Endothelial cell of umbilical vein (primary cell): ENCODE measurements around the gene FGA. TPM values are rescaled to one million over a fixed set of nuclear protein-coding genes. Genes with fewer than 3 reads are reported as not detected.

Experiments used
- BruUV-seq: library from RNA; stranded (reverse); fragments of 400-500 nt; replicated peaks from 2 replicates; lab custom pipeline; 2021; lab: Mats Ljungman, UMichigan
- CTCF ChIA-PET: fragments of 300-600, 350-600 bp; sonication (Branson Sonifier 250); formaldehyde crosslinking; loops from one replicate; lab custom pipeline; 2021; ENCODE audit warnings: antibody characterized with exemption, inconsistent platforms; lab: Charles Lee
- POLR2A ChIA-PET: fragments of 300-600, 350-600 bp; sonication (Branson Sonifier 250); formaldehyde crosslinking; loops from one replicate; lab custom pipeline; 2021; ENCODE audit warnings: antibody characterized with exemption, inconsistent platforms; lab: Charles Lee
- DNase-seq: peaks from one replicate; pipeline ENCODE4 v3.0.0-alpha.2; 2011; ENCODE audit warnings: low read depth, low spot score
- FAIRE-seq: peaks from 2 replicates; lab custom pipeline; 2011; peaks lifted over from hg19 to GRCh38; lab: Jason Lieb, UNC
- H2AFZ ChIP-seq: 2 replicates; pipeline ENCODE4 v1.6.0; 2012; ENCODE audit warnings: low read depth, low read length, control low read depth, inconsistent platforms
- H3K27ac ChIP-seq: 2 replicates; pipeline ENCODE4 v1.5.1; 2011; ENCODE audit warnings: low read depth, mild to moderate bottlenecking, control low read depth, low read length, moderate library complexity; ENCODE audit not compliant: insufficient read depth
- H3K27me3 ChIP-seq, 2 experiments: 2 replicates each; pipeline versions ENCODE4 v1.6.0 to v1.6.1; 2011; ENCODE audit warnings: low read length in 2 of 2, mixed read lengths in 1 of 2; ENCODE audit not compliant: control insufficient read depth in 2 of 2, insufficient read depth in 2 of 2
- H3K36me3 ChIP-seq, 2 experiments: 2 replicates in 1 of 2; 3 replicates in 1 of 2; pipeline ENCODE4 v1.5.1; 2011; ENCODE audit warnings: low read length in 2 of 2, mild to moderate bottlenecking in 1 of 2, moderate library complexity in 1 of 2; ENCODE audit not compliant: control insufficient read depth in 2 of 2, insufficient read depth in 2 of 2; ENCODE audit errors: extremely low read depth in 1 of 2
- H3K4me1 ChIP-seq: 3 replicates; pipeline ENCODE4 v1.5.1; 2011; ENCODE audit warnings: mild to moderate bottlenecking, low read length; ENCODE audit not compliant: control insufficient read depth, insufficient read depth; ENCODE audit errors: extremely low read depth
- H3K4me2 ChIP-seq: 2 replicates; pipeline ENCODE4 v1.6.1; 2011; ENCODE audit warnings: low read length, control low read depth, mixed read lengths; ENCODE audit not compliant: insufficient read depth
- H3K4me3 ChIP-seq, 3 experiments: fragments of 200-600 bp in 1 of 3; sonication (generic), shearing (Covaris generic) in 1 of 3; replicated peaks in 1 of 3; 2 replicates each; pipeline ENCODE4 v1.5.1; 2011 to 2016; ENCODE audit warnings: control low read depth in 3 of 3, low read length in 3 of 3, mild to moderate bottlenecking in 2 of 3, inconsistent platforms in 1 of 3, low read depth in 1 of 3, moderate library complexity in 1 of 3; ENCODE audit not compliant: insufficient read depth in 1 of 3
- H3K79me2 ChIP-seq: 2 replicates; pipeline ENCODE4 v1.6.0; 2012; ENCODE audit warnings: low read length, inconsistent platforms; ENCODE audit not compliant: control insufficient read depth, insufficient read depth
- H3K9ac ChIP-seq: replicated peaks from 2 replicates; pipeline ENCODE3; 2011; ENCODE audit warnings: low read length, control low read depth; ENCODE audit not compliant: insufficient read depth; ENCODE audit errors: extremely low read depth
- H3K9me1 ChIP-seq: replicated peaks from 3 replicates; pipeline ENCODE4 v1.6.0; 2011; ENCODE audit warnings: mild to moderate bottlenecking, low read length; ENCODE audit not compliant: control insufficient read depth, insufficient read depth; ENCODE audit errors: extremely low read depth
- H3K9me3 ChIP-seq: replicated peaks from 2 replicates; pipeline ENCODE4 v1.5.1; 2012; ENCODE audit warnings: low read length, inconsistent platforms; ENCODE audit not compliant: control insufficient read depth, insufficient read depth
- H4K20me1 ChIP-seq: replicated peaks from 2 replicates; pipeline ENCODE3; 2011; ENCODE audit warnings: mild to moderate bottlenecking, low read length; ENCODE audit not compliant: control insufficient read depth, insufficient read depth; ENCODE audit errors: extremely low read depth
- CTCF ChIP-seq, 2 donors: IDR thresholded peaks; 1 replicate in 1 of 2; 2 replicates in 1 of 2; pipeline ENCODE4 v1.5.1; 2011; ENCODE audit warnings: low read length in 2 of 2, mild to moderate bottlenecking in 2 of 2, moderate library complexity in 2 of 2, control low read depth in 1 of 2, inconsistent platforms in 1 of 2, low read depth in 1 of 2; ENCODE audit not compliant: insufficient read depth in 1 of 2; ENCODE audit errors: extremely low read depth in 1 of 2
- EZH2 ChIP-seq: IDR thresholded peaks from 2 replicates; pipeline ENCODE4 v1.6.1; 2012; ENCODE audit warnings: borderline replicate concordance, low read depth, mild to moderate bottlenecking, moderate library complexity, low read length, inconsistent platforms; ENCODE audit not compliant: severe bottlenecking
- FOS ChIP-seq: IDR thresholded peaks from 2 replicates; pipeline ENCODE4 v1.6.1; 2011; ENCODE audit warnings: mild to moderate bottlenecking, low read length, moderate library complexity, borderline replicate concordance; ENCODE audit not compliant: insufficient read depth
- GATA2 ChIP-seq: IDR thresholded peaks from 2 replicates; pipeline ENCODE4 v1.7.0; 2011; ENCODE audit warnings: low read depth, mild to moderate bottlenecking, moderate library complexity, mixed read lengths, low read length; ENCODE audit not compliant: insufficient read length, insufficient read depth
- JUN ChIP-seq: IDR thresholded peaks from 2 replicates; pipeline ENCODE4 v1.6.1; 2011; ENCODE audit warnings: borderline replicate concordance, low read depth; ENCODE audit not compliant: insufficient read length, insufficient read depth
- MAX ChIP-seq: IDR thresholded peaks from 2 replicates; pipeline ENCODE4 v1.6.1; 2011; ENCODE audit not compliant: insufficient read depth, insufficient read length
- MYC ChIP-seq: IDR thresholded peaks from one replicate; pipeline ENCODE4 v1.6.1; 2011; ENCODE audit warnings: mild to moderate bottlenecking, low read depth, low read length
- POLR2A ChIP-seq: IDR thresholded peaks from 2 replicates; pipeline ENCODE4 v1.6.1; 2012; ENCODE audit warnings: low read depth, mild to moderate bottlenecking, control low read depth, low read length
- POLR2AphosphoS5 ChIP-seq: IDR thresholded peaks from 2 replicates; pipeline ENCODE4 v1.6.1; 2012; ENCODE audit warnings: low read depth, mild to moderate bottlenecking, control low read depth, low read length, moderate library complexity; ENCODE audit not compliant: insufficient read depth
- dilution Hi-C: fragments of 300-500 bp; cut with MboI; formaldehyde crosslinking; loops from one replicate; pipeline ENCODE4 v1.15.0; 2019; ENCODE audit warnings: low sequenced_read_pairs; ENCODE audit not compliant: extremely low pct_ligation_motif_present
- intact Hi-C: fragments of 100-400 bp; cut with micrococcal nuclease; formaldehyde crosslinking; loops from one replicate; pipeline ENCODE4 v1.10.0; 2022
- polyA plus RNA-seq, 4 experiments: library from polyadenylated mRNA; depleted of rRNA in 3 of 4; stranded (reverse) in 3 of 4; unstranded in 1 of 4; fragments of >200 nt; gene quantifications; 2 replicates each; pipeline versions ENCODE4 v1.2.1 to v1.2.3, GENCODE V29; 2011 to 2012; ENCODE audit warnings: missing spikeins in 1 of 4
- total RNA-seq: library from RNA; stranded (reverse); gene quantifications from 2 replicates; pipeline ENCODE4 v1.2.3, GENCODE V29; 2021

FGA gene
- total and polyA plus RNA-seq, 2 donors (not counting 3 experiments of a cell fraction or from before 2014, with no cell fraction given) = not detected

DNA sequence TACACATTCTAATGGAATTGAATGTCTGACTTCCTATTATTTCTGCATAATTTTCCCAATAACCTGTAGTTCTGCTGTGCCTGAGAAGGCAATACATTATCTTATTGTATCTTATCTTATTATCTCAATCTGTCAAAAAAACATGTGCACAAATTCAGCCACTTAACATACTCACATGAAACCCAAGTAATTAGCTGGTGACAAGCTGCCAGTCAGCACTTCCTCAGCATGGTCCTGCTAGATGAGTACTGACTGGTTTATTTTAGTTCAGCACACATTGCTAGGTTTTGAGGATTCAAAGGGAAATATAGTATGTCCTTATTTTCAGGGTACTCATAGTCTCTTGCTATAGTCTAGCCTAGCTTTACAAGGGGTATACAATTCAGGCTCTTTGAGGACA is 39.8 kb upstream of the FGA start:
- no peak overlapping the region for H2AFZ ChIP-seq
- BruUV-seq = no TSS peak
- no peaks in the 10 kb centered on the region for H3K9me3 ChIP-seq
- ChIA-PET CTCF (interaction anchor here (0.8 to 1.4 kb wide), 2 partner anchors 9 to 12 kb away, joined by 3 to 8 read pairs; no protein-coding TSS in a partner anchor), POLR2A (no interaction called here)
- H3K4me3 ChIP-seq = no peak overlapping the region
- no peaks in the 10 kb centered on the region for H3K4me1 ChIP-seq
- DNase-seq = no peak
- H3K79me2 ChIP-seq = no peaks in the 10 kb centered on the region
- dilution Hi-C loops = no loop called here
- H4K20me1 ChIP-seq = no peaks in the 10 kb centered on the region
- no peak overlapping the region for H3K27ac ChIP-seq
- no peak for FAIRE-seq
- H3K9me1 ChIP-seq = no peaks in the 10 kb centered on the region
- TF ChIP-seq POLR2A (no peak), POLR2AphosphoS5 (no peak), CTCF (IDR thresholded peaks at IDR 0.05; ENCODE audit: extremely low read depth in 1 of 2, insufficient read depth in 1 of 2, low read depth in 1 of 2, low read length in 2 of 2) (no peak), GATA2 (no peak), EZH2 (no peak), FOS (no peak), JUN (no peak), MYC (no peak), MAX (no peak)
- H3K36me3 ChIP-seq = no peaks in the 10 kb centered on the region
- H3K27me3 ChIP-seq = peaks cover 16 to 26% of the 10 kb centered on the region in 2 experiments
- no peak overlapping the region for H3K4me2 ChIP-seq
- no peak overlapping the region for H3K9ac ChIP-seq
- intact Hi-C loops = no loop called here
